ENCODE results near the gene UBXN11.

DNA sequence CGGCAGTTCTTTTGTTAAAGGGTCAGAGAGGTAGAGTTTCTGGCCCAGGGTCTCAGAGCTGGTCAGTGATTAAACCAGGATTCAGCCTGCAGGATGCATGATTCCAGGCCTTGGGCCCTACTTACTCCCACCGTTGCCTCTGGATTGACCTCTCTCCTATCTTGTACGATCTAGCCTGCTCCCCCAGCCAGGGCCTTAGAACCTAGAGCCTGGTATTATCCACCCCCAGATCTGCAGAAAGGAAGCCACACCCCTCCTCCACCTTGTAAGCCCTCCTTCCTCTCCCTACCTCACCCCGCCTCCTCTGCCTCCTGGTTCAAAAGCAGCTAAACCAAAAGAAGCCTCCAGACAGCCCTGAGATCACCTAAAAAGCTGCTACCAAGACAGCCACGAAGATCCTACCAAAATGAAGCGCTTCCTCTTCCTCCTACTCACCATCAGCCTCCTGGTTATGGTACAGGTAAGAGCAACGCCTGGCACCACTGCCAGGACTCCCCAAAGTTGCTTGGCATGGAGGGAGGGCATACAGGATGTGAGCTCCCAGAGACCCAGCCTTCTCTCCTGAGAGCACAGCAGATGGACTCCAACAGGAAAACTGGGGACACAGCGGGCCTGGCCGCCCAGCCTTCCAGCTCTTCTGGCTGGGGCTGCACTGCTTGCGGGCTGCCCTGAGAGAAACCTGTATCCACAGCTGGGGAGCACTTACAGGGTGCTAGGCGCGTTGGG is 11.3 kb upstream of the UBXN11 start, which contains the start of gene CD52:
- no peak for TF ChIP-seq EZH2 (IDR thresholded peaks at IDR 0.05; ENCODE audit: borderline replicate concordance, low read depth, low read length, severe bottlenecking)
- TF ChIP-seq, protein P1, sequence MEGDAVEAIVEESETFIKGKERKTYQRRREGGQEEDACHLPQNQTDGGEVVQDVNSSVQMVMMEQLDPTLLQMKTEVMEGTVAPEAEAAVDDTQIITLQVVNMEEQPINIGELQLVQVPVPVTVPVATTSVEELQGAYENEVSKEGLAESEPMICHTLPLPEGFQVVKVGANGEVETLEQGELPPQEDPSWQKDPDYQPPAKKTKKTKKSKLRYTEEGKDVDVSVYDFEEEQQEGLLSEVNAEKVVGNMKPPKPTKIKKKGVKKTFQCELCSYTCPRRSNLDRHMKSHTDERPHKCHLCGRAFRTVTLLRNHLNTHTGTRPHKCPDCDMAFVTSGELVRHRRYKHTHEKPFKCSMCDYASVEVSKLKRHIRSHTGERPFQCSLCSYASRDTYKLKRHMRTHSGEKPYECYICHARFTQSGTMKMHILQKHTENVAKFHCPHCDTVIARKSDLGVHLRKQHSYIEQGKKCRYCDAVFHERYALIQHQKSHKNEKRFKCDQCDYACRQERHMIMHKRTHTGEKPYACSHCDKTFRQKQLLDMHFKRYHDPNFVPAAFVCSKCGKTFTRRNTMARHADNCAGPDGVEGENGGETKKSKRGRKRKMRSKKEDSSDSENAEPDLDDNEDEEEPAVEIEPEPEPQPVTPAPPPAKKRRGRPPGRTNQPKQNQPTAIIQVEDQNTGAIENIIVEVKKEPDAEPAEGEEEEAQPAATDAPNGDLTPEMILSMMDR (IDR thresholded peaks at IDR 0.05; ENCODE audit: borderline replicate concordance, extremely low read depth, low read length, poor library complexity, severe bottlenecking) = no peak

All from DND-41 (cell line).